Kidney epithelial cell (primary cell): ENCODE measurements around the gene TMTC1. TPM values are rescaled to one million over a fixed set of nuclear protein-coding genes. Genes with fewer than 3 reads are reported as not detected.

Experiments
- DNase-seq: peaks from one replicate; pipeline ENCODE4 v3.0.0-alpha.2; 2010; ENCODE audit warnings: low read depth
- H3K27me3 ChIP-seq: 2 replicates; pipeline ENCODE4 v1.6.0; 2011; ENCODE audit warnings: low read length; ENCODE audit not compliant: control insufficient read depth, insufficient read depth
- H3K36me3 ChIP-seq: 2 replicates; pipeline ENCODE4 v1.5.1; 2011; ENCODE audit warnings: low read length; ENCODE audit not compliant: control insufficient read depth, insufficient read depth
- H3K4me3 ChIP-seq: 2 replicates; pipeline ENCODE4 v1.5.1; 2011; ENCODE audit warnings: low read depth, mild to moderate bottlenecking, control low read depth, low read length
- CTCF ChIP-seq: IDR thresholded peaks from 2 replicates; pipeline ENCODE4 v1.5.1; 2011; ENCODE audit warnings: mild to moderate bottlenecking, moderate library complexity, low read length, control low read depth, inconsistent platforms; ENCODE audit not compliant: insufficient read depth, poor library complexity, severe bottlenecking
- total RNA-seq: library from RNA; depleted of rRNA; stranded (reverse); fragments of >200 nt; gene quantifications from 2 replicates; pipeline ENCODE4 v1.2.3, GENCODE V29; 2015

Gene TMTC1
- total RNA-seq, 1 donor from 2014 or later, result 1.6 TPM

DNA sequence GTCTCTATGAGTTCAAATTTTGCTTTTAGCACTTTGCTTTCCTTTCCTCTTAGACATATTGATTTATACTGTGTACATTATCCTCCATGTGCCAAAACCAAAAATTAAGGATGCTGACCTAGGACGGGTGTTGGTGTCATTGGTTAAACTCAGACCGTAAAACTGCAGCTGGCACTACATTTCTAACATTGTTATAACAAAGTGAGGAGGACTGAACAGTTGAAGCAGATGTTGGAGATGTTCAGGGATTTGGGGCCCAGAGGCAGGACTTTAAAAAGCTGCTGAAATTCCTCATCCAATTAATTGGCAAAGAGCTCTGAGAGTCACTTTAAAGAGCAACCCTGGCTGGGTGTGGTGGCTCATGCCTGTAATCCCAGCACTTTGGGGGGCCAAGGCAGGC, 72.4 kb downstream of the TMTC1 start:
- DNase-seq, result no peak
- Histone ChIP-seq H3K27me3 (no peaks in the 10 kb centered on the region), H3K36me3 (no peaks in the 10 kb centered on the region), H3K4me3 (no peak overlapping the region)
- no peak for TF ChIP-seq CTCF

DNA sequence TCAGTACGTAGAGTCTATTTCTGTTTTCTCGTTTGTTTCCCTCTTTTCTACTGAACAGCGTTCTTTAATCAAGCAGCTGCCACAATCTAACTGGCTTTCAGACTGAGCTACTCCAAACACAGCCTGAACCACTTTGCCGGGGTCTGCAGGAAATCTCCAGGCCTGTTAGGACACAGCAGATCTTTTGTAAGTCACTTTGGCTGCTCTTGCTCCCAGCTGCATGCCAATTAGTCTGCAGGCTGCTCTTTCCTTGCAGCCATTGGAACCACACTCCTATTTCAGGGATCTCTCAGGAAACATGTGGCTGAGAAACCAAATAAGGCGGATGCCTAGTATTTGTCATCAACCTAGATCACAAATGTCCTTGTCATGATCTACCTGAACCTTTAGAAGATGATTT, 73.6 kb downstream of the TMTC1 start:
- Histone ChIP-seq H3K4me3 (no peak overlapping the region), H3K36me3 (no peaks in the 10 kb centered on the region), H3K27me3 (no peaks in the 10 kb centered on the region)
- no peak for TF ChIP-seq CTCF
- DNase-seq, result no peak

DNA sequence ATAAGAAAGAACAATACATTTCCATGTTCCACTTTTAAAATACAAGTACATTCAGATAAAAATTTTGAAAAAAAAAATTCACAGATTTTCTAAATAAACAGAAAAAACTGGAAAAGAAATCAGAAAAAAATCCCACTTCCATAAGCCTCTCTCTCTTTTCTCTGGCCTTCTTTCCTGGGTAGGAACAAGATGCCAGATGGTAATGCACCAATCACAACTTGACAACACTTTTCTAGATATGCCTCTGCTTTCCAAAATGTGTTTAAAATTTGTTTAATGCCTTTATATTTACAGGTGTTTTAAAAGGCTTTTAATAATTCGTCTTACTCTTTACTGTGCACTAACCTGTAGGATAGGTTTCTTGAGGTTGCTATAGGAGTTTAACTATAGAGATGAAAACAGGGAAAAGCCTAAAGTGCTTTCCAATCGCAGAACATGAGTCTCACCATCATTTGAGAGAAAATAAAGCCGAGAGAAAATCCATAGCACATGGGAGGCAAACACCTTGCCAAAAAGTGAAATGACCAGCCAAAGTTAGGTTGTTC, 74.2 kb downstream of the TMTC1 start:
- no peak for DNase-seq
- Histone ChIP-seq H3K4me3 (no peak overlapping the region), H3K36me3 (no peaks in the 10 kb centered on the region), H3K27me3 (no peaks in the 10 kb centered on the region)
- no peak for TF ChIP-seq CTCF

DNA sequence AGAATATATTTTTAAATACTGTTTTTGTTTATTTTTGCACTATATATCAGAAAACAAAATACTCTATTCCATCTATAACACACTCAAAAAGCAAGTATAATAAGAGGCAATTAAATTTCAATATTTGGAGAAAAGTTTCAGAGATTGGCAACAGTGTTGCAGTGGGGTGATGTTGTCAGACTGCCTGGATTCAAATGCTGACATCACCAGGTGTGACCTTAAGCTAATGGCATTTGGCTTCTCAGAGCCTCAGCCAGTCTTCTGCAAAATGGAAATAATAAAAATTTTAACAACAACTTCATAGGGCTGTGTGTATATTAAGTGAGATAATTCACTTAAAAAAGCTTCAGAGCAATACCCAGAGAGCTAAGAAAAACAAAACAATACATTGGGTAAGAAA, 74.7 kb downstream of the TMTC1 start:
- Histone ChIP-seq H3K36me3 (no peaks in the 10 kb centered on the region), H3K4me3 (no peak overlapping the region), H3K27me3 (no peaks in the 10 kb centered on the region)
- no peak for TF ChIP-seq CTCF
- DNase-seq, result no peak

GRCh38 chr12:29707846-29708245, 75.9 kb downstream of the TMTC1 start:
- DNase-seq, result no peak
- H3K36me3 ChIP-seq, result no peaks in the 10 kb centered on the region
- H3K27me3 ChIP-seq, result no peaks in the 10 kb centered on the region
- no peak overlapping the region for H3K4me3 ChIP-seq
- TF ChIP-seq CTCF, result no peak

- Histone ChIP-seq H3K27me3 (no peaks in the 10 kb centered on the region), H3K4me3 (no peak overlapping the region), H3K36me3 (no peaks in the 10 kb centered on the region)
- no peak for TF ChIP-seq CTCF
- DNase-seq, result no peak
These were observed 77.4 kb downstream of the TMTC1 start for GRCh38 chr12:29706311-29706710.
